GM18520 (cell line): ENCODE data around the gene FCER1G.

Experiments used
- ATAC-seq: cut with Tn5 transposase; IDR thresholded peaks from one replicate; pipeline ENCODE4 v1.9.1; 2021; ENCODE audit not compliant: unreplicated experiment

FCER1G gene

DNA sequence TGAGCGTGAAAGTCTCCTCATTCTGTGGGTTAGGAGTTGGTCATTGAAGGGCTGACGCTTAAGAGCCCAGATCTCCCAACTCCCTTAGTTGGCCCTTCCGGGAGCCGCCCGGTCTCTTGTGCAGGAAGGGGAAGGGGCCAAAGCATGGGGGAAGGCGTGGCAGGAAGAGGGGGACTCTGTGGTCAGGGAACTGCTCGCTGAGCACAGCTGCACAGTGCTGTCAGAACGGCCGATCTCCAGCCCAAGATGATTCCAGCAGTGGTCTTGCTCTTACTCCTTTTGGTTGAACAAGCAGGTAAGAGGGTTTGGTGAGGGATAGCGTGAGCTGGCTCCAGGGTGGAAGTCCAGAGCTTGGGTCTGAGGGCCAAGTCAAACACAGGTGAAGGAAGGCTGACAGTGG is at the start of gene FCER1G:
TSS of gene FCER1G (plus strand) at position 220 of the 400 bp plus-strand sequence. CDS start at position 247, 27 bp downstream.
- no peak for ATAC-seq

DNA sequence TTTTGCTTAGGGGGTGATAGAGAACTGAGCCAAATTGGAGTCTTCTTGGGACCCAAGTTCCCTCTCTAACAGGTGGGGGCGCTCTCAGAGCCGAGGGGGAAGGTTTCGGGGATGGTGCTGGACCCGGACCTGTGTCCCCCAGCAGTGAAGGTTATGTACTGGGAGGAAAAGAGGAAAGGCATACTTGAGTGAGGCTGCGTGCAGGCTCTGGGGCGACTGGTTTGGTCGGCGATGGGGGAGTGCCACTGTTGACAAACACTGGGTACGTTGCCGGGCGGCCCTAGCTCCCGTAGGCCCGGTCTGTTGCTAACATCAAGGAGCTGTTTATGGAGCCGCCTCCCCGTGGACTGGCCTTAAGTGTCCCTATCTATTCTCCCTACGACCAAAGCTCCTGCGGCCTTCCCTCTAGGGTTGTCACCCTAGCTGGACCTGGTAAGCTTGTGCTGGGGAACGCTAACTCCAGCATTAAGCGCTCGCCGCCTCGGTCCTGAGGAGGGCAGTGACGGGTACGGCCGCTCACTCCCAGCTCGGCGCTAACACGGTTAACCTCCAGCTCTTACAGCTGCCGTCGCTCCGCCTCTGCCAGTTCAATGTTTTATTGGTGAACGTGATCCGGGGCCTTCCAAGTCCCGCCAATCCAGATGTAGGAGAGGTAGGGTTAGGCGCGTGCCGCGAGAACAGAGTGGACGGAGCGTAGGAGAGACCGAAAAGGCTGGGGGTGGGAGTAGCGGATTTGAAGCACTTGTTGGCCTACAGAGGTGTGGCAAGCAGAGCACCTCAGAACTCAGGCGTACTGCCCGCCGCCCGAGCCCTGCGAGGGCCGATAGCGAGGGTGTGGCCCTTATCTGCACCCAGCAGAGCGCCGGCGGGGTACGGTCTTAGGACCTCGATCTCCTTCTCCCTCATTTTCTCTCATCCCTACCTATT is 49.1 kb upstream of the FCER1G start, which contains the start of gene PPOX:
TSS of gene PPOX (plus strand) at position 685 of the 927 bp plus-strand sequence. CDS start 422 bp downstream, outside the sequence.
- ATAC-seq: peak; percentile 90

DNA sequence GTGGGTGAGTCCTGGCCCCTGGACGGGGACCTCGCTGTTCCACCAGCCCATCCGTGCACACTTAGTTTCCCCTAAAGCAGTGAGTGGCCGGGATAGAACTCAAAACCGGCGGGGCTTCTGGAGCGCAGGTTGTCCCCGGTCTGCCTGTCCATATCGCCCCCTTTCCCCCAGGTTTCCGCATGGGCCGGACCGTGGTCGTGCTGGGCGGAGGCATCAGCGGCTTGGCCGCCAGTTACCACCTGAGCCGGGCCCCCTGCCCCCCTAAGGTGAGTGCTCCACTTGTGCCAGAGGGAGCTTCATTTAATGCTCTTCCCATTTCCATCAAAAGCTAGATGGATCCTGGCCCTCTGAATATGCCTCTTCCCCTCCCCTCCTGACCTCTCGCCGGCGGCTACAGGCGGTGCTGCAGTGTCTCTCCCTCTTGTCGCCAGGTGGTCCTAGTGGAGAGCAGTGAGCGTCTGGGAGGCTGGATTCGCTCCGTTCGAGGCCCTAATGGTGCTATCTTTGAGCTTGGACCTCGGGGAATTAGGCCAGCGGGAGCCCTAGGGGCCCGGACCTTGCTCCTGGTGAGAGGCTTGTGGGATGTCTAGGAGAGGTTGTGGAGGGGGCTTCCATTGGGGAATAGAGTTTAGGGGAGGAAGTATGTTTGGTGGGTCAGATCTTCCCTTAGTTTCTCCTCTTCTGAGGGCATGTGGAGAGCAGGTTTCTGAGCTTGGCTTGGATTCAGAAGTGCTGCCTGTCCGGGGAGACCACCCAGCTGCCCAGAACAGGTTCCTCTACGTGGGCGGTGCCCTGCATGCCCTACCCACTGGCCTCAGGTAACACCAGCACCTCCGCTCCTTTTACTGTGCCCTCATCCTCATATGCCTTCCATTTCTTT is 48.2 kb upstream of the FCER1G start:
- no peak for ATAC-seq

DNA sequence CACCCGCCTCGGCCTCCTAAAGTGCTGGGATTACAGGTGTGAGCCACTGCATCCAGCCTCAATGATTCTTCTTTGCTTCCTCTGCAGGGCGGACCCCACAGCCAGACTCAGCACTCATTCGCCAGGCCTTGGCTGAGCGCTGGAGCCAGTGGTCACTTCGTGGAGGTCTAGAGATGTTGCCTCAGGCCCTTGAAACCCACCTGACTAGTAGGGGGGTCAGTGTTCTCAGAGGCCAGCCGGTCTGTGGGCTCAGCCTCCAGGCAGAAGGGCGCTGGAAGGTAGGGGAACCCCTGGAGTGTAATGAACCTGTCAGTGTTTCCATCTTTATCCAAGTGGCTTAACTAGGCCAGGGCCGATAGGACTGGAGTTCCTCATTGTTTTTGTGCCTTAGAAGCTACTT is 46.2 kb upstream of the FCER1G start:
- ATAC-seq: no peak

DNA sequence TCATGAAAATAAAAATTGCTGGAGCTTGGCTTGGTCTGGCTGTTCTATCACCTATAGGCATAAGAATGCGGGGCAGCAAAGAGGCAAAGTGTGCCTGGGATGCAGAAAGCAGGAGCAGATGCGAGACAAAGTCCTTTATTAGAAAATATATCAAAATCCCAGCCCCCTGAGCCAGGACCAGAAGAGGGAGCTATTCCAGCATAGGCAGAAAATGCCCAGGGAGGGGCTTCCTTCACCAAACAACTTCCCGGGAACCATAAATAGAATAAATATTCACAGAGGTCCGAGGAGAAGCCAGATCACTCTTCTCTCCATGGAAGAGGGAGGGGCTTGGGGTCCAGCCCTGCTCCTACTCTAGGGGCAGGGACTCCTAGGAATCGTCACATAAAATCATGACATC is 43.9 kb upstream of the FCER1G start:
- no peak for ATAC-seq

DNA sequence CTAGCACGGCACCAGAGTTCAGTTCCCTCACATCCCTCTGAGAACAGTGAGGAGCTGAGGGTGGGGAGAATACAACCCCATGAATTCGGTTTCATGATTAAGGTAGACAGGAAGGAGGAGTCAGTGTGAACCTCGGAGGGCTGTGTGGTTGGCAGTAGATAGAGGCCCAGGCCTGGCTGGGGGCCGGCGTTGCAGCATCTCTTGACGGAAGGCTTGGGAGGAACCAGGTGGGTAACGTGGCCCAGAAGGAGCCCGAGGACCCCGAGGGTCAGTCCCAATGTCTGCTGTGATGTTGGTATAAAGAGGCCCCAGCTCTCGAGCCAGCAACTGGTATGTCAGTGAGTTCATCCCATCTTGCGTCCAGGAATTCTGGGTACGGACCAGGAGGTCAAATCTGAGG is 43.4 kb upstream of the FCER1G start:
- no peak for ATAC-seq

DNA sequence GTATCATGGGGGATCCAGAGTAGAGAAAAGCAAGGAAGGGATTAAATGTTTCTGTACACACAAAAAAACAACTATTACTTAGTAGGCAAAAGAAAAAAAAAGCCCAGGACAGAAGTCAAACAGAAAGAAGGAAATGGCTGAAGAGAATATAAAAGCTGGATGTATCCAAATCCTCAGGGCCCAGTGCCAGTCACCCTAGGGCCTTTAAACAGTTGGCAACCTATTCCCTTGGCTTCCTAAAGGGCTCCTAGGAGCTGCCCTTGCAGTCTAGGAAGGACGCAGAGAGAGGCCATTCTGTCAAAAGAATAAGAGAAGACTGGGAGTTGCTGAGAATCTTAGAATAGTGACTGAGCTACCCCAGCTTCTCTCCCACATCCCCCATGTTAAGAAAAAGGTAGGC is 42.7 kb upstream of the FCER1G start:
- ATAC-seq: no peak

DNA sequence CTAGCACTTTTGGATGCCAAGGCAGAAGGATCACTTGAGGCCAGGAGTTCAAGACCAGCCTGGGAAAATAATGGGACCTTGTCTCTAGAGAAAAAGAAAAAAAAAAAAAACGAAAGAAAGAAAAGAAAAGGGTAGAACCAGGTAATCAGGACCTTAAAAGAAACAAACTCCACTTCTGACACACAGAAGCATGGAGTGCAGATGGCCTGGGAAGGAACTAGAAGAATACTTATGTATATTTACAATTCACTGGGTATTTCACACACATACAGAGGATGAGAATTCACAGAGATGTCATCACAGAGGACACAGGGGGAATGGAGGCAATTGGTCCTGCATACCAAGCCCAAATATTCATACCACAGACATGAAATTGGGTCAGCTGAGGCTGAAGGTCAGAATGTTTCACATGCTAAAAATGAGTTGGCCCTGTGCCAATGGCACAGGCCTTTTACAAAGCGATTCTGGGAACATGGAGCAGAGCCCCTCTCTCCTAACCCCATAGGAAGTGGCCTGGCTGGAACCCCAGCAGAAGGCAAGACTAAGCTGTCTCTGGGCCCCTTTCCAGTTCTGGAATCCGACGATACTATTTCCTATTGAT is 42.2 kb upstream of the FCER1G start:
- ATAC-seq: no peak

DNA sequence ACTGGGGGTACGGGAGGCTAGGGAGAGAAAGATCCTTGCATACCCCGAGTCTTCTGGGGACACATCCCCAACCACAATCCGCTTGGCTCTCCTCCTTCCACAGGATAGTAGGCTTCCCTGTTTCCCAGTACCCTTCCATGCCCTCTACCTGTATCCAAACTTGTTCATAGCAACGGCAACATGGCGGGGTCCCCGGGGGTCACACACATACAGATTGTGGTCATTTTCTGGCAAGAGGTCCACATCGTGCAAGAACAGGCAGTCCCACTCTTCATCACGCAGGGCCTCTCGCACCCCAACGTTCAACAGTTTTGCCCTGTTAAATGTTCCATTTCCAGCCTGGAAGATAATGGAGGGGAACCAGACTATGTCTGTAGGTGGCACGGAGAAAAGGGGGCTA is 41.4 kb upstream of the FCER1G start:
- no peak for ATAC-seq

DNA sequence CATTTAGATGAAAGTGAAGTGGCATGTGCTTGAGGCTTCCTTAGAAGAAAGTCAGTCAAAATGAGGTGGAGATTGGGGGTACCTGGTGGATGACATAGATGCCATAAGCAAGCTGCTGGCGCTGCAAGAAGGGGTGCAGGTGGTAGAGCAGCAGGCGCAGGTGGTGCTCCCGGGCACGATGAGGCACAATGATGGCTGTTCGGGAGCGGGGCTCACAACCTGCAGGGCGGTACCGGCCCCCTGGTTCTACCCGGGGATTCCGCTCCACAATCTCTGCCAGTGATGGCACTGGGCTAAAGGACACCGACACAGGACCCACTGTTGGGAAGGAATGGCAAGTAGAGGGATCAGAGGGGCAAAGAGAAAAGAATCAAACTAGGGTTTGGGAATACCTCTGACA is 40.2 kb upstream of the FCER1G start:
- ATAC-seq: no peak

DNA sequence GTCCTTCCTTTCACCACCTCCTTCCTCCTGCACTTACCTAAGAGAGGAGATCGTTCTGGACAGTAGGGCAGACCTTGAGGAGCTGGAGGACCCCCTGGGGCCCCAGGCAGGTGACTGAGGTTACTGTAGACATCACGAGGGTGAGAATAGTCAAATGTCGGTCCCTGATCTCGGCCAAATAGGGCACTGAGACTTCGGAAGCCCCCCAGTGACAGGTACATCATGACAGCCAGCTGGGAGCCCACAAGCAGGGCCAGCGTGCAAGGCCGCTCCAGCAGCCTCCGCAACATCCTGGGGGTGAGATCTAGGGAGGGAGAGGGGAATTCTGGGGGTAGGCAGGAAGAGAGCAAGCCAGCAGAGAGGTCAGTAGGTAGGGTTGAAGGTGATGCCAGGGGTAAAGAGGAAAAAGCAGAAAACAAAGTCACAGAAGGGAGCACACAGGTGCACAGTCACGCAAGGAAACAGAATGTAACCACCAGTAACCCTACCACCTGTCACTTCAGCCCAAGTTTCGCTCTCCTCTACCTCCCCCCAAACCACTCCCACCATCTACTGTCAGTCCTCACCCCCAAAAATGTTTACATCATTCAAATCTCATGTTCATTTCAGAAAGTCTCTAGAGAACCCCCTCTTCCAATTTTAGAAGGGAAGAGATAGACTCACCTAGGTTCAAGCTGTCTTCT is 39.2 kb upstream of the FCER1G start:
- no peak for ATAC-seq

DNA sequence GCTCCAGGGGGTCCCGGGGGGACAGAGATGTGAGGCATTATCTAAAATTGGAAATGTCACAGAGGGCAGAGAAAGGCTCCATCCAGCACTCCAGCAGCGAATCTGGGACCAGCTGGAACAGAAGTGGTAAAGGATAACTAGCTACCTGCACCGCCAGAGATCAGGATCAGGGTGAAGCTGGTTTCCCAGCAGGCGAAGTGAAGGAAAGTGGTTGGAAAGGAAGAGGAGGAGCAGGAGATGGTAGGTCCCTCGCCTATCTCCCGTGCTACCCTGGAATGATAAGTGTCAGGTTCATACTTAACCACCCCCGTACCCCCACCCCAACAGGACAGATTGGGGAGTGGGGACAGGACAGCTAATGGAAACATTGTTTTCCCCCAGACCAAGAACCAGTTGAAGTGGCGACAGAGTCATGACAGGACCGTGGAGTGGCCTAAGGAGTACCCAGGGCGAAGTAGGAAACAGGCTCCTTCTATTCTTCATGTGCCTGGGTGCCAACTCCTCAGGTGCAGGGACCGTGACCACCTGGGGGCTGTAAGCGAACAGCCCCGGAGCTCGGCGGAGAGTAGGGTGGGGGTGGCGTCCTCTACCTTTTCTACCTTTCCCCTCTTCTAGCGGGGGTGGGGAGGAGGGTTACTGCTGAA is 38.5 kb upstream of the FCER1G start:
- ATAC-seq: no peak

DNA sequence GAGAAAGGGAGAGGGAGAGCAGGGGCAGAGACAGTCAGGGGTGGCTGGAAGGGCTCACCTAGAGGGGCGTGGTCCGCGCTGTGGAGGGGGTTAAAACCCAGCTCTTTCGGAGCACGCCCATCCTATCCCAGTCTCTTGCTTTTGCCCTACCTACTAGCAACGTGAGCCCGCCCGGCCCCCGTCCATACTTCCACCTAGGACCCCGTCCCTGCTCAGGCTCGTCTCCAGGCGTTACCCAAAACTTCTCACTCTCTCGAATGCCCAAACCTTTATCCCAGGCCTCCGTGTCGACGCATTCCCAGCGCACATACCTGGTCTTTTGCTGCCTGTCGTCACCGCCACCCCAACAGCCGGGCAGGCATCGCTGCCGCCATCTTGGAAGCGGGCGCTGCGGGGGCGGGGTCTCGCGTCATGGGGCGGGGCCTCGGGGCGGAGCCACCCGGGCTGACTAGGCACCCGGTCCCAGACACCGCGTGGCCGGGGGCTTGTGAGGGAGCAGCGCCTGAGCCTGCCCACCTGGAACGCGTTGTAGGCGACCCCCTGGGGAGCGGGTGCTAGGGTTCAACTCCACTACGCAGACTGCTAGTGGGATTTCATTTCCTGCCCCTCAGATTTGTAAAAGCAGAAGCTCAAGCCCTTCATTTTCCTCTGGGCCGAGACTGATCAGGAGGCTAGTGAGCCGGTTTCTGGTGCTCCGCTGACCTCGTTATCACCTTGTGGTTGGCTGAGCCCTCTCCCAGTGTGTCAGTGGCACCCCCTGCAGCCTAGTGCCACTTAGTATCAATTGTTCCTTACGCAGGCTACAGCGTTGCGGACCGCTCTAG is 37.8 kb upstream of the FCER1G start, which contains the start of gene B4GALT3:
TSS of gene B4GALT3 (minus strand) at position 396 of the 824 bp plus-strand sequence. CDS start 1,447 bp downstream, outside the sequence.
- peak; percentile 52 for ATAC-seq

DNA sequence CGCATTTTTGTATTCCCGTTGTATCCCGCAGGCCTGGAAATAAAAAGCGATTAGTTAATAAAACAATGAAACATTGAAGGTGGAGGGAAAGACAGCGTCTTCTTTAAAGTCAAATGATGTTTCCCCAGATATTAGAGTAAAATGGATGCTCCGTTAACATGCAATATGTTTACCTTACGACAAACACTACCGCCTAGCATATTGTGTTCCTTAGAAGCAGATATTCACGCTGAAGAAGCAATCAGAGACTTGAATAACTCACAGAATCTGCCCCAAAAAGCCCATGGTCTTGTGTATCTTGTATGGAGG is 37.2 kb upstream of the FCER1G start:
- ATAC-seq: no peak

DNA sequence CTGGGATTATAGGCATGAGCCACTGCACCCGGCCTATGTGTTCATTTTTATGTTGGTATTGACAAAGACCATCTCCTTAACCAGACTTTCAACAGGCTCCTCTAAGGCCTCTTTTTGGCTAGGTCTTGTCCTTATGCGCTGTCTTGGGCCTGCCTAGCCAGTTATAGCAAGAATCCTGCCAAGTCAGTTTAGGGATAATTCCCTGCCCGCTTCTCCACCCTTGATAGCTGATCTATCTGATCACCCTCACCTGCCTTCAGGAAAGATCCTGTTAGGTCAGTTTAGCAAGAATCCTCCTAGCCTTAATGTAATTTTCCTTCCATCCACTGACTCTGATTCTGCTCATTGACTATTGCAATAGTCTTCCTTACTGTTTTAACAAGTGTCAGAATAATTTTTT is 35.4 kb upstream of the FCER1G start:
- no peak for ATAC-seq

DNA sequence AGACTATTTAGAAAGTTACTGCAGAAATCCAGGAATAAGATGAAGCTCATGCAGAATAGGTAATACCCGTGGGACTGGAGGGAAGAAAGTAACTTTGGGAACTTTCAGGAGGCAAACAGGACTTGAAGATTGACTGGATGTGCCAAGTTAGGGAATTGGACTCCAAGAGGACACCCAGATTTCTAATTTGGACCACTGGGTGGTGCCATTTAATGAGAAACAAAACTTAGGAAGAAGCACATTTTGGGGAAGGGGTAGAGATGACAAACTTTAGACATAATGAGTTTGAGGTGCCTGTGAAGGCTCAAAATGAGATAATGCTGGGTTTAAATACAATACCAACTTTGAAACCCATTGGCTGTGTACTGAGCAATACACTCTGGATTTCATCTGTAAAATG is 34.5 kb upstream of the FCER1G start:
- no peak for ATAC-seq

DNA sequence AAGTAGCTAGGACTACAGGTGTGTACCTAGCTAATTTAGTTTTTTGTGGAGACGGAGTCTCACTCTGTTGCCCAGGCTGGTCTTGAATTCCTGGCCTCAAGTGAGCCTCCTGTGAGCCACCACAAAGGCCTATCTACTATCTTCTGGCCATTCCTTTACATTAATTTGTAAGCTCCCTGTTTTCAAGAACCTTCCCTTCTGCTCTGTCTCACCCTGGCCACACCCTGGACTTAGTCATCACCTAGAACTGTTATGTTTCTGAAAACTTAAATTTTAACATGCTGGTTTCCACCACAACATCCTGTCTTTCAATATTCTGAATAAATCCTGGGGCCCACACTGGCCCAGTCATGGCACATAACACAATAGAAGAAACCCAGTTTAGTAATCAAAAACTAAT is 32.9 kb upstream of the FCER1G start:
- peak; percentile 36 for ATAC-seq

DNA sequence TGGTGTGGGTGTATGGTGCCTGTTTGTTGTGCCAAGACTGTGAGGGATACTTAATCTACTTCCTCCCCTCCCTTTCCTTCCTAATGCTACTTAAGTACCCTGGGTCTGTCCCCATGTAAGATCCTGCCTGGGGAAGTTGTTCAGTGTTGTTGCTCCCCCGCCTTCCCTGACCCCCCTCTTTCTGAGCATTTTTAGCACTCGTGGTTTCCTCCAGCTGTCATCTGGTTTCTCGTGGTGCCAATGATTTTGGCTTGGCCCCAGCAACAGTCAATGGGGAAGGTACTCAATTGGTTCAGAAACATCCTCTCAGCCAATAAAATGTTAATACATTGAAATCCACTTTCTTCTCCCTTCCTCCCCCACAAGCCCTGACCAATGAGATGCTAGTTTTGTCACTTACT is 29.8 kb upstream of the FCER1G start:
- ATAC-seq: peak; percentile 67

DNA sequence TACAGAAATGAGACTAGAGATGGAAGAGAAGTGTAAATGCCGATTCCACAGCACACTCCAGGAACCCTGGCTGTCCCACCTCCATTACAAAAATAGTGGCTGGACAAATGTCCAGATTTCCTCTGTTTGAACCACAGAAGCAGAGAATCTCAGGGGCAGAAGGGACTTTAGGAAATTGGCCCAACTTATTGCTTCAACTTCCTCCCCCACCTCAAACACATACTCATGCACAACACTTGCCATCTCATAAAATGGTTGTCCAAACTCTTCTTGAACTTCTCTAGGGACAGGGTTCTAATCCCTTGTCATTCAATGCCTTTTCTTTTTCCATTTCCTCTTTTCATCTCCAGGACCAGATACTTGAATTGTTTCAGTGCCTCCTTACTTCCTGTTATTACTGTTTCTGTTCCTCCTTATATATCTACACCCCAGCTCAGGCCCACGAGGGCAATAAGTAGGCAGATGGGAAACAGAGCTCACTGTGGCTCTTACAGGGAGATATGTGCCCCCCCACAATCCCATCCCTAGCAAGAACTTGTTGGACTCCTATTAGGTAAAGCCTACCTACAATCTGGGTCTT is 29.3 kb upstream of the FCER1G start:
- no peak for ATAC-seq
